ENCODE results near the gene MAP4K4. TPM values are rescaled to one million over a fixed set of nuclear protein-coding genes. Genes with fewer than 3 reads are reported as not detected.

The MAP4K4 gene
- total RNA-seq, 1 experiment from 2014 or later = 132 TPM

DNA sequence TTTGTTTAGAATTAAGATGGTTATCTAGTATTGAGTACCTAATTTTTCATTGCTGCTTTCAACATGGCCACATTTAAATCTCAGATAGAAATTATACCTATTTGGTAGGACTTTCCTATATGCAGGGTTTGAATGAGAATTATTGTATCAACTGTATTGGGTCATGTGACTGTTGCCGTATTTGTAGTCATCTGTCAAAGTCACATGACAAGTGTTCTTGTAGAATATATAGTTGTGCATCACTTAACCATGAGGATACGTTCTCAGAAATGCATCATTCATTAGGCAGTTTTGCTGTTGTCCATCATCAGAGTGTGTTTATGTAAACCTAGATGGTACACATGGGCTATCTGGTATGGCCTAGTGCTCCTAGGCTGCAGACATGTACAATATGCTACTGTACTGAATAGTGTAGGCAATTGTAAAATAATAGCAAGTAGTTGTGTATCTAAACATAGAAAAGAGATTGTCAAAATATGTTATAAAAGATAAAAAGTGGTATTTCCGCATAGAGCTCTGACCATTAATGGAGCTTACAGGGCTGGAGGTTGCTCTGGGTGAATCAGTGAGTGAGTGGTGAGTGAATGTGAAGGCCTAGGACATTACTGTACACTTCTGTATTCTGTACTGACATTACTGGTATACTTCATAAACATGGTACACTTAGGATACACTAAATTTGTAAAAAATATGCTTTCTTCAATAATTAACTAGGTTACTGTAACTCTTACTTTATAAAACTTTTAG, 123.7 kb downstream of the MAP4K4 start:
- no peaks in the 10 kb centered on the region for H3K23me2 ChIP-seq (ENCODE audit: insufficient read length, low read depth, low read length, poor library complexity, severe bottlenecking)
- DNase-seq = no peak
- H3K79me1 ChIP-seq (ENCODE audit: insufficient read depth, low read depth, low read length, poor library complexity, severe bottlenecking) = peaks cover 3% of the 10 kb centered on the region
- no peak overlapping the region for H2BK120ac ChIP-seq (ENCODE audit: low read depth, low read length, poor library complexity, severe bottlenecking)
- H3K18ac ChIP-seq (ENCODE audit: insufficient read length, low read depth, low read length) = no peak overlapping the region
- H3K79me2 ChIP-seq (ENCODE audit: insufficient read depth, low read length) = peaks cover 16% of the 10 kb centered on the region; the same call in 1 of the 2 replicates
- no peak overlapping the region for H3K23ac ChIP-seq (ENCODE audit: insufficient read length, low read depth, low read length)
- Mint-ChIP-seq H3K27ac (no peak overlapping the region), H3K4me3 (no peak overlapping the region), H3K4me1 (peaks cover 45 to 58% of the 10 kb centered on the region in 2 experiments), H3K36me3 (ENCODE audit: insufficient read depth in 1 of 3, low read depth in 3 of 3) (peaks cover 0 to 14% (median 4%) of the 10 kb centered on the region in 3 experiments; a peak in 4 of 7 replicates), H3K9me3 (no peaks in the 10 kb centered on the region), H3K27me3 (ENCODE audit: low read depth) (no peaks in the 10 kb centered on the region)
- H4K5ac ChIP-seq (ENCODE audit: insufficient read length, low read depth, low read length) = no peak overlapping the region
- H3K14ac ChIP-seq (ENCODE audit: insufficient read depth, low read length) = no peak overlapping the region
- no peak overlapping the region for H4K91ac ChIP-seq (ENCODE audit: insufficient read length, low read depth, low read length)
- no peak overlapping the region for H3K56ac ChIP-seq (ENCODE audit: insufficient read length, low read depth, low read length)
- WGBS (ENCODE audit: extremely low coverage, insufficient read length, low lambda C conversion rate) = no CpG with 5 or more reads among the region's 3 CpGs
- no peak overlapping the region for H2BK15ac ChIP-seq (ENCODE audit: low read depth, low read length)
- H3K9me3 ChIP-seq (ENCODE audit: control insufficient read depth, low read depth, low read length) = no peaks in the 10 kb centered on the region
- H3T11ph ChIP-seq (ENCODE audit: low read length) = no peak overlapping the region
- H2AFZ ChIP-seq (ENCODE audit: low read length) = no peak overlapping the region
- no peak overlapping the region for H2BK5ac ChIP-seq (ENCODE audit: insufficient read length, low read length)
- no peak overlapping the region for H3K4me2 ChIP-seq (ENCODE audit: insufficient read depth, insufficient read length, low read length)
- H3K4ac ChIP-seq (ENCODE audit: low read depth, low read length) = no peak overlapping the region
- no peak overlapping the region for H4K8ac ChIP-seq (replicated peaks; ENCODE audit: insufficient read length, low read depth, low read length)
- no peak overlapping the region for H2BK12ac ChIP-seq (ENCODE audit: insufficient read length, low read depth, low read length)
- H3K27me3 ChIP-seq (ENCODE audit: insufficient read depth, low read length) = no peaks in the 10 kb centered on the region
- TF ChIP-seq, protein P1, sequence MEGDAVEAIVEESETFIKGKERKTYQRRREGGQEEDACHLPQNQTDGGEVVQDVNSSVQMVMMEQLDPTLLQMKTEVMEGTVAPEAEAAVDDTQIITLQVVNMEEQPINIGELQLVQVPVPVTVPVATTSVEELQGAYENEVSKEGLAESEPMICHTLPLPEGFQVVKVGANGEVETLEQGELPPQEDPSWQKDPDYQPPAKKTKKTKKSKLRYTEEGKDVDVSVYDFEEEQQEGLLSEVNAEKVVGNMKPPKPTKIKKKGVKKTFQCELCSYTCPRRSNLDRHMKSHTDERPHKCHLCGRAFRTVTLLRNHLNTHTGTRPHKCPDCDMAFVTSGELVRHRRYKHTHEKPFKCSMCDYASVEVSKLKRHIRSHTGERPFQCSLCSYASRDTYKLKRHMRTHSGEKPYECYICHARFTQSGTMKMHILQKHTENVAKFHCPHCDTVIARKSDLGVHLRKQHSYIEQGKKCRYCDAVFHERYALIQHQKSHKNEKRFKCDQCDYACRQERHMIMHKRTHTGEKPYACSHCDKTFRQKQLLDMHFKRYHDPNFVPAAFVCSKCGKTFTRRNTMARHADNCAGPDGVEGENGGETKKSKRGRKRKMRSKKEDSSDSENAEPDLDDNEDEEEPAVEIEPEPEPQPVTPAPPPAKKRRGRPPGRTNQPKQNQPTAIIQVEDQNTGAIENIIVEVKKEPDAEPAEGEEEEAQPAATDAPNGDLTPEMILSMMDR (conservative IDR thresholded peaks at IDR 0.05) = no peak
- H2AK5ac ChIP-seq (ENCODE audit: insufficient read length, low read length) = no peak overlapping the region
- H2BK20ac ChIP-seq (ENCODE audit: low read depth, low read length, poor library complexity, severe bottlenecking) = no peak overlapping the region
- H3K9ac ChIP-seq (ENCODE audit: extremely low read depth, insufficient read length, low read length) = no peak overlapping the region
- no peak overlapping the region for H3K27ac ChIP-seq (ENCODE audit: insufficient read length, low read depth, low read length)
- H3K4me1 ChIP-seq (ENCODE audit: insufficient read depth, low read length) = peaks cover 11% of the 10 kb centered on the region
- H4K20me1 ChIP-seq (ENCODE audit: control insufficient read depth, insufficient read depth, insufficient read length) = no peaks in the 10 kb centered on the region

All from H9 (cell line).